OCI-LY7 (cell line): ENCODE data around the gene SIL1. TPM values are rescaled to one million over a fixed set of nuclear protein-coding genes. Genes with fewer than 3 reads are reported as not detected.

Experiments used
- BruUV-seq: library from RNA; stranded (reverse); fragments of 400-500 nt; replicated peaks from 2 replicates; lab custom pipeline; 2021; lab: Mats Ljungman, UMichigan
- CTCF ChIA-PET: fragments of 300-600 bp; sonication (Branson Sonifier 250); formaldehyde crosslinking; loops from one replicate; lab custom pipeline; 2022; ENCODE audit warnings: antibody characterized with exemption; ENCODE audit not compliant: unreplicated experiment; lab: Charles Lee
- POLR2A ChIA-PET: fragments of 300-600 bp; sonication (Branson Sonifier 250); formaldehyde crosslinking; loops from one replicate; lab custom pipeline; 2022; ENCODE audit warnings: antibody characterized with exemption; lab: Charles Lee
- DNase-seq: peaks from one replicate; pipeline ENCODE4 v3.0.0-alpha.2; 2015; ENCODE audit warnings: low spot score
- H2AFZ ChIP-seq: fragments of 200-600 bp; sonication (generic), shearing (Covaris generic); 2 replicates; pipeline ENCODE4 v1.6.1; 2014; ENCODE audit warnings: mild to moderate bottlenecking, antibody characterized with exemption, low read length, moderate library complexity
- H3K27ac ChIP-seq: fragments of 200-600 bp; sonication (generic); 2 replicates; pipeline ENCODE4 v1.5.1; 2014; ENCODE audit warnings: mixed run types, low read depth, mild to moderate bottlenecking, moderate library complexity, low read length, inconsistent platforms; ENCODE audit not compliant: poor library complexity, severe bottlenecking
- H3K36me3 ChIP-seq: fragments of 200-600 bp; sonication (generic); 2 replicates; pipeline ENCODE4 v1.6.1; 2014; ENCODE audit warnings: mild to moderate bottlenecking, antibody characterized with exemption, low read length, moderate library complexity, mixed read lengths; ENCODE audit not compliant: insufficient read depth
- H3K4me1 ChIP-seq: fragments of 200-600 bp; sonication (generic); 2 replicates; pipeline ENCODE4 v1.5.1; 2014; ENCODE audit warnings: mild to moderate bottlenecking, low read length; ENCODE audit not compliant: insufficient read depth, poor library complexity, severe bottlenecking
- H3K4me2 ChIP-seq: fragments of 200-600 bp; sonication (generic); 2 replicates; pipeline ENCODE4 v1.6.1; 2014; ENCODE audit warnings: mild to moderate bottlenecking, low read length
- H3K4me3 ChIP-seq: fragments of 200-600 bp; sonication (generic); 2 replicates; pipeline ENCODE4 v1.5.1; 2014; ENCODE audit warnings: mild to moderate bottlenecking, low read depth, low read length; ENCODE audit not compliant: poor library complexity, severe bottlenecking
- H3K79me2 ChIP-seq: fragments of 200-600 bp; sonication (generic); 2 replicates; pipeline ENCODE4 v1.6.1; 2016; ENCODE audit warnings: low read depth, mild to moderate bottlenecking, low read length, moderate library complexity, mixed read lengths; ENCODE audit not compliant: insufficient read depth
- H3K9me2 ChIP-seq: fragments of 200-600 bp; sonication (generic); 2 replicates; pipeline ENCODE4 v1.6.1; 2016; ENCODE audit warnings: mild to moderate bottlenecking, low read length, mixed read lengths; ENCODE audit not compliant: insufficient read depth
- H3K9me3 ChIP-seq: fragments of 200-600 bp; sonication (generic); 2 replicates; pipeline ENCODE4 v1.6.1; 2014; ENCODE audit warnings: mild to moderate bottlenecking, mixed run types, low read length, mixed read lengths
- H4K20me1 ChIP-seq: fragments of 200-600 bp; sonication (generic); 2 replicates; pipeline ENCODE4 v1.6.1; 2014; ENCODE audit warnings: mild to moderate bottlenecking, antibody characterized with exemption, low read length, moderate library complexity, mixed read lengths; ENCODE audit not compliant: insufficient read depth
- EZH2phosphoT487 ChIP-seq: fragments of 200-600 bp; sonication (generic); IDR thresholded peaks from 2 replicates; pipeline ENCODE4 v1.6.1; 2018; ENCODE audit warnings: low read depth, borderline replicate concordance, mild to moderate bottlenecking, mixed run types, antibody characterized with exemption, low read length, moderate library complexity, mixed read lengths
- intact Hi-C: fragments of 100-400 bp; cut with micrococcal nuclease; formaldehyde crosslinking; loops from one replicate; pipeline ENCODE4 v1.10.0; 2022; ENCODE audit not compliant: unreplicated experiment
- total RNA-seq, 2 experiments: library from RNA; depleted of rRNA in 1 of 2; stranded (reverse); fragments of >200 nt in 1 of 2; shearing (Covaris generic) in 1 of 2; gene quantifications; 2 replicates each; pipeline ENCODE4 v1.2.3, GENCODE V29; 2014 to 2022
- TF ChIP-seq, protein P1 (sequence below): fragments of 200-600 bp; sonication (generic); conservative IDR thresholded peaks from 2 replicates; pipeline ENCODE4 v1.5.1; 2014; ENCODE audit warnings: mild to moderate bottlenecking, antibody characterized with exemption, low read length, moderate library complexity, mixed read lengths

SIL1 gene
- total RNA-seq, 2 experiments from 2014 or later, result 9.2 to 22.8 TPM

DNA sequence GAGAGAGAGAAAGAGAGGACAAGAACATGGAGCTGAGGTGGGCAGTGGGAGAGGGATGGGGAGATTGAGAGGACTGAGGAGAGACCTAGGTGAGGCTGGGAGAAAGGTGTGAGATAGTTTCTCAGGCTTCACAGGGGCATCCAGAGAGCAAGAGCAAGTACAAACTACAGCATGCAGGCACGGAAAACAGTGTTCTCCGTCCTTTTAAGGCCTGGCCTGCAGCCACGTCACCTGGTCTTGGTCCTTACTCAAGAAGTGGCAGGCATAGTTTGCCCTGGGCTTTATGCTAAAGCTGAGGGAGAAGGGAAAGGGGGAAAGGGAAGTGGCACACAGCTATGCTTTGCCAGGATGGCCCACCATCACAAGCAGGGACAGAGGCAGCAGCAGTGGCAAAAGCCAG is 65.7 kb downstream of the SIL1 start:
- BruUV-seq, result no TSS peak
- Histone ChIP-seq H3K9me2 (no peaks in the 10 kb centered on the region), H3K36me3 (no peaks in the 10 kb centered on the region), H3K9me3 (no peaks in the 10 kb centered on the region), H3K4me1 (no peaks in the 10 kb centered on the region), H3K79me2 (no peaks in the 10 kb centered on the region), H2AFZ (no peak overlapping the region), H3K4me3 (no peak overlapping the region), H3K4me2 (no peak overlapping the region), H3K27ac (no peak overlapping the region), H4K20me1 (no peaks in the 10 kb centered on the region)
- POLR2A ChIA-PET, result interaction anchor here (1.1 kb wide), 1 partner anchor 8 kb away, joined by 4 read pairs; no protein-coding TSS in a partner anchor
- CTCF ChIA-PET, result no interaction called here
- no peak for DNase-seq
- TF ChIP-seq, protein P1, sequence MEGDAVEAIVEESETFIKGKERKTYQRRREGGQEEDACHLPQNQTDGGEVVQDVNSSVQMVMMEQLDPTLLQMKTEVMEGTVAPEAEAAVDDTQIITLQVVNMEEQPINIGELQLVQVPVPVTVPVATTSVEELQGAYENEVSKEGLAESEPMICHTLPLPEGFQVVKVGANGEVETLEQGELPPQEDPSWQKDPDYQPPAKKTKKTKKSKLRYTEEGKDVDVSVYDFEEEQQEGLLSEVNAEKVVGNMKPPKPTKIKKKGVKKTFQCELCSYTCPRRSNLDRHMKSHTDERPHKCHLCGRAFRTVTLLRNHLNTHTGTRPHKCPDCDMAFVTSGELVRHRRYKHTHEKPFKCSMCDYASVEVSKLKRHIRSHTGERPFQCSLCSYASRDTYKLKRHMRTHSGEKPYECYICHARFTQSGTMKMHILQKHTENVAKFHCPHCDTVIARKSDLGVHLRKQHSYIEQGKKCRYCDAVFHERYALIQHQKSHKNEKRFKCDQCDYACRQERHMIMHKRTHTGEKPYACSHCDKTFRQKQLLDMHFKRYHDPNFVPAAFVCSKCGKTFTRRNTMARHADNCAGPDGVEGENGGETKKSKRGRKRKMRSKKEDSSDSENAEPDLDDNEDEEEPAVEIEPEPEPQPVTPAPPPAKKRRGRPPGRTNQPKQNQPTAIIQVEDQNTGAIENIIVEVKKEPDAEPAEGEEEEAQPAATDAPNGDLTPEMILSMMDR, result no peak
- intact Hi-C loops, result no loop called here

DNA sequence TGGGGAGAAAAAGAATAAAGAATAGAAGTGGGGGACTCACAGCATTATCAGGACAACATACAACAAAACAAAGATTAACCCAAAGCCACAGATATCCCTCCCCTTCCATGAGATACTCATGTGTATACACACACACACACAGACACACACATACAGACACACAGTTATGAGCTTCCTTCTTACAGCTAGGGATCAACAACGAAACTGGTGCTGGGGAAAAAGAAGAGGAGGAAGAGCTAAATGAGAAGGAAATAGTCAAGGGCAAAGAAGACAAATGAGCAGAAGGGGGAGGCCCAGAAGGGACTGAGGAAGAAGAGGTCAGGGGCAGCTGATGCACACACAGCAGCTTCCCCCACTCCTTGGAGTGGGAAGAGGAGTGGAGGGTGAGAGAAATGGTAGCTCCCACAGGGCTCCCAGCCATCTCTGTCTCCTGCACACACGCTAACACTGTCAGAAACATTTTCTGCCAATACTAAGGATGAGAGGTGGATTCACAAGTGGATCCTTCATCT is 66.2 kb downstream of the SIL1 start:
- Histone ChIP-seq H4K20me1 (no peaks in the 10 kb centered on the region), H3K9me3 (no peaks in the 10 kb centered on the region), H3K4me1 (no peaks in the 10 kb centered on the region), H3K4me3 (no peak overlapping the region), H2AFZ (no peak overlapping the region), H3K27ac (no peak overlapping the region), H3K79me2 (no peaks in the 10 kb centered on the region), H3K36me3 (no peaks in the 10 kb centered on the region), H3K9me2 (no peaks in the 10 kb centered on the region), H3K4me2 (no peak overlapping the region)
- TF ChIP-seq, protein P1, result no peak
- no peak for TF ChIP-seq EZH2phosphoT487
- intact Hi-C loops, result no loop called here
- DNase-seq, result no peak
- ChIA-PET POLR2A (interaction anchor here (1.1 kb wide), 1 partner anchor 9 kb away, joined by 4 read pairs; no protein-coding TSS in a partner anchor), CTCF (no interaction called here)
- BruUV-seq, result no TSS peak

DNA sequence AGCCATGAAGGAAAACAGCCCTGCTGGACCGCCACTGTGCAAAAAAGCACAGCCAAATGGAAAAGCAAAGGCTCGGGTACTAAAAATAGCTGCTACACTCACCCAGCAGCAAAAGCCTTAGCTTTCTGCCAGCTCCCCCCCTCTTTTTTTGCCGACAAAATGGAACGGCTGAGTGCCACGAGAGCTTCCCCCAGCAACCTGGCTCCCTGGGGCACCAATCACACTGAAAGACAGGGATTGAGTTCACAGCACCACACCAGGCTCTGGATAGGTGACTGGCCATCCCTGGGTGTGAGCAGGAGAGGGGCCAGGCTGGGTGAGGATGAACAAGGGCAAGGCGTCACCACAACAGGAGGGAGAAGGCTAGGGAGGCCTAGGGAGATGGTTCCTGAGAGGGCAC is 66.7 kb downstream of the SIL1 start:
- CTCF ChIA-PET, result no interaction called here
- no TSS peak for BruUV-seq

More for the DNA sequence above, 66.7 kb downstream of the SIL1 start:
- H3K4me3 ChIP-seq, result no peak overlapping the region
- H3K79me2 ChIP-seq, result no peaks in the 10 kb centered on the region
- TF ChIP-seq, protein P1, result no peak
- no peak for TF ChIP-seq EZH2phosphoT487
- H3K9me2 ChIP-seq, result no peaks in the 10 kb centered on the region
- no peaks in the 10 kb centered on the region for H4K20me1 ChIP-seq
- no peak overlapping the region for H2AFZ ChIP-seq
- H3K27ac ChIP-seq, result no peak overlapping the region
- no peaks in the 10 kb centered on the region for H3K9me3 ChIP-seq
- intact Hi-C loops, result no loop called here
- no peaks in the 10 kb centered on the region for H3K36me3 ChIP-seq
- H3K4me2 ChIP-seq, result no peak overlapping the region
- H3K4me1 ChIP-seq, result no peaks in the 10 kb centered on the region
- POLR2A ChIA-PET, result no interaction called here
- DNase-seq, result no peak
